LNCaP clone FGC (cell line): ENCODE data around the gene MRGPRX2.

ENCODE experiments used
- DNase-seq: peaks from one replicate; pipeline ENCODE4 v3.0.0-alpha.2; 2011; ENCODE audit warnings: low read depth
- H3K4me3 ChIP-seq: 2 replicates; pipeline ENCODE4 v1.5.1; 2011; ENCODE audit warnings: mild to moderate bottlenecking, low read depth, low read length, control low read depth
- CTCF ChIP-seq: IDR thresholded peaks from 2 replicates; pipeline ENCODE4 v1.5.1; 2012; ENCODE audit warnings: mild to moderate bottlenecking; ENCODE audit not compliant: control insufficient read depth, insufficient read depth; ENCODE audit errors: extremely low read depth

The MRGPRX2 gene

GRCh38 chr11:19099093-19099492 lies 38.6 kb upstream of the MRGPRX2 start:
- DNase-seq: no peak
- TF ChIP-seq CTCF: no peak
- no peak overlapping the region for H3K4me3 ChIP-seq

GRCh38 chr11:19094859-19095258 lies 34.3 kb upstream of the MRGPRX2 start:
- no peak for DNase-seq
- TF ChIP-seq CTCF: no peak
- no peak overlapping the region for H3K4me3 ChIP-seq

GRCh38 chr11:19093976-19094375 lies 33.5 kb upstream of the MRGPRX2 start:
- H3K4me3 ChIP-seq: no peak overlapping the region
- no peak for TF ChIP-seq CTCF
- no peak for DNase-seq

- TF ChIP-seq CTCF: no peak
- no peak overlapping the region for H3K4me3 ChIP-seq
- no peak for DNase-seq
Observed at GRCh38 chr11:19092850-19093249, 32.3 kb upstream of the MRGPRX2 start.

- DNase-seq: no peak
- no peak overlapping the region for H3K4me3 ChIP-seq
- TF ChIP-seq CTCF: no peak
Observed at GRCh38 chr11:19092342-19092741, 31.8 kb upstream of the MRGPRX2 start.

- no peak for TF ChIP-seq CTCF
- DNase-seq: no peak
- H3K4me3 ChIP-seq: no peak overlapping the region
Observed at GRCh38 chr11:19091366-19091765, 30.8 kb upstream of the MRGPRX2 start.

GRCh38 chr11:19089421-19089820 lies 28.9 kb upstream of the MRGPRX2 start:
- no peak for TF ChIP-seq CTCF
- no peak overlapping the region for H3K4me3 ChIP-seq
- DNase-seq: no peak
